ENCODE measurements around the gene MED31. TPM values are rescaled to one million over a fixed set of nuclear protein-coding genes. Genes with fewer than 3 reads are reported as not detected.

Gene MED31
- total and polyA plus RNA-seq, 7 experiments from 2014 or later = 21.4 to 41.2 (median 26.7) TPM

- Histone ChIP-seq H3K27me3 (ENCODE audit: control insufficient read depth in 2 of 2, insufficient read depth in 2 of 2, low read length in 2 of 2) (peaks cover 0 to 2% of the 10 kb centered on the region in 2 donors), H3K9me3 (ENCODE audit: control insufficient read depth in 2 of 3, low read length in 3 of 3) (no peaks in the 10 kb centered on the region), H3K4me1 (ENCODE audit: control insufficient read depth in 2 of 2, insufficient read depth in 2 of 2, low read length in 2 of 2) (peaks cover 0 to 12% of the 10 kb centered on the region in 2 donors), H3K27ac (ENCODE audit: low read depth, low read length) (no peak overlapping the region), H3K4me3 (ENCODE audit: low read length) (no peak overlapping the region), H3K36me3 (ENCODE audit: control insufficient read depth in 2 of 3, insufficient read depth in 3 of 3, low read length in 3 of 3) (no peaks in the 10 kb centered on the region)
- no peak overlapping the region for H3K27ac Mint-ChIP-seq
- H3K36me3 Mint-ChIP-seq = peaks cover 0 to 8% (median 0%) of the 10 kb centered on the region in 5 donors
- POLR2A ChIA-PET = no interaction called here
- intact Hi-C loops (cut with micrococcal nuclease) = no loop called here
- peaks cover 3 to 12% (median 8%) of the 10 kb centered on the region in 7 donors for H3K4me1 Mint-ChIP-seq
- CTCF ChIA-PET = no interaction called here
- no peak overlapping the region for H3K4me3 Mint-ChIP-seq
- peaks cover 32 to 59% (median 44%) of the 10 kb centered on the region in 5 donors for H3K27me3 Mint-ChIP-seq
- H3K9me3 Mint-ChIP-seq = no peaks in the 10 kb centered on the region
- no peak for DNase-seq
- no peak for ATAC-seq
Measured at GRCh38 chr17:6681176-6681575, 29.8 kb upstream of the MED31 start.

GRCh38 chr17:6679241-6679640, 27.8 kb upstream of the MED31 start:
- H3K4me3 Mint-ChIP-seq = no peak overlapping the region
- H3K27me3 Mint-ChIP-seq = peaks cover 25 to 45% (median 39%) of the 10 kb centered on the region in 5 donors
- peaks cover 3 to 12% (median 8%) of the 10 kb centered on the region in 7 donors for H3K4me1 Mint-ChIP-seq
- Histone ChIP-seq H3K27ac (ENCODE audit: low read depth, low read length) (no peak overlapping the region), H3K27me3 (ENCODE audit: control insufficient read depth in 2 of 2, insufficient read depth in 2 of 2, low read length in 2 of 2) (peaks cover 0 to 2% of the 10 kb centered on the region in 2 donors), H3K4me3 (ENCODE audit: low read length) (no peak overlapping the region), H3K36me3 (ENCODE audit: control insufficient read depth in 2 of 3, insufficient read depth in 3 of 3, low read length in 3 of 3) (no peaks in the 10 kb centered on the region), H3K9me3 (ENCODE audit: control insufficient read depth in 2 of 3, low read length in 3 of 3) (no peaks in the 10 kb centered on the region), H3K4me1 (ENCODE audit: control insufficient read depth in 2 of 2, insufficient read depth in 2 of 2, low read length in 2 of 2) (peaks cover 0 to 12% of the 10 kb centered on the region in 2 donors)
- no peaks in the 10 kb centered on the region for H3K9me3 Mint-ChIP-seq
- ChIA-PET POLR2A (no interaction called here), CTCF (no interaction called here)
- H3K27ac Mint-ChIP-seq = no peak overlapping the region
- no peak for DNase-seq
- H3K36me3 Mint-ChIP-seq = peaks cover 0 to 7% (median 4%) of the 10 kb centered on the region in 5 donors
- no peak for ATAC-seq
- intact Hi-C loops (cut with micrococcal nuclease) = no loop called here

- no peak overlapping the region for H3K4me3 Mint-ChIP-seq
- CTCF ChIA-PET = interaction anchor here (1.2 kb wide), 1 partner anchor 14 kb away, joined by 3 read pairs; no protein-coding TSS in a partner anchor
- ATAC-seq = no peak
Measured at GRCh38 chr17:6677946-6678345, 26.5 kb upstream of the MED31 start.

GRCh38 chr17:6677158-6677831, 25.9 kb upstream of the MED31 start:
- CTCF ChIA-PET = interaction anchor here (1.2 kb wide), 1 partner anchor 14 kb away, joined by 3 read pairs; no protein-coding TSS in a partner anchor
- no peak overlapping the region for H3K27ac ChIP-seq (ENCODE audit: low read depth, low read length)
- intact Hi-C loops (cut with micrococcal nuclease) = no loop called here
- H3K9me3 ChIP-seq (ENCODE audit: control insufficient read depth in 2 of 3, low read length in 3 of 3) = no peaks in the 10 kb centered on the region
- POLR2A ChIA-PET = no interaction called here
- DNase-seq = no peak
- H3K4me3 ChIP-seq (ENCODE audit: low read length) = no peak overlapping the region
- Mint-ChIP-seq H3K27me3 (peaks cover 20 to 42% (median 32%) of the 10 kb centered on the region in 5 donors), H3K36me3 (peaks cover 0 to 7% (median 3%) of the 10 kb centered on the region in 5 donors), H3K27ac (no peak overlapping the region), H3K4me3 (no peak overlapping the region), H3K4me1 (peaks cover 3 to 12% (median 8%) of the 10 kb centered on the region in 7 donors), H3K9me3 (no peaks in the 10 kb centered on the region)
- H3K27me3 ChIP-seq (ENCODE audit: control insufficient read depth in 2 of 2, insufficient read depth in 2 of 2, low read length in 2 of 2) = peaks cover 0 to 2% of the 10 kb centered on the region in 2 donors
- ATAC-seq = no peak
- H3K36me3 ChIP-seq (ENCODE audit: control insufficient read depth in 2 of 3, insufficient read depth in 3 of 3, low read length in 3 of 3) = no peaks in the 10 kb centered on the region
- H3K4me1 ChIP-seq (ENCODE audit: control insufficient read depth in 2 of 2, insufficient read depth in 2 of 2, low read length in 2 of 2) = peaks cover 0 to 12% of the 10 kb centered on the region in 2 donors

More at GRCh38 chr17:6677946-6678345, 26.5 kb upstream of the MED31 start:
- Histone ChIP-seq H3K27ac (ENCODE audit: low read depth, low read length) (no peak overlapping the region), H3K4me1 (ENCODE audit: control insufficient read depth in 2 of 2, insufficient read depth in 2 of 2, low read length in 2 of 2) (peaks cover 0 to 12% of the 10 kb centered on the region in 2 donors), H3K9me3 (ENCODE audit: control insufficient read depth in 2 of 3, low read length in 3 of 3) (no peaks in the 10 kb centered on the region), H3K27me3 (ENCODE audit: control insufficient read depth in 2 of 2, insufficient read depth in 2 of 2, low read length in 2 of 2) (peaks cover 0 to 2% of the 10 kb centered on the region in 2 donors), H3K4me3 (ENCODE audit: low read length) (no peak overlapping the region), H3K36me3 (ENCODE audit: control insufficient read depth in 2 of 3, insufficient read depth in 3 of 3, low read length in 3 of 3) (no peaks in the 10 kb centered on the region)
- Mint-ChIP-seq H3K27me3 (peaks cover 20 to 45% (median 32%) of the 10 kb centered on the region in 5 donors), H3K27ac (peak overlapping the region in 1 of 9 donors; percentile 22), H3K9me3 (no peaks in the 10 kb centered on the region), H3K36me3 (peaks cover 0 to 7% (median 4%) of the 10 kb centered on the region in 5 donors), H3K4me1 (peaks cover 3 to 12% (median 8%) of the 10 kb centered on the region in 7 donors)
- POLR2A ChIA-PET = no interaction called here
- no peak for DNase-seq
- intact Hi-C loops (cut with micrococcal nuclease) = no loop called here

- intact Hi-C loops (cut with micrococcal nuclease) = no loop called here
- H3K4me3 Mint-ChIP-seq = no peak overlapping the region
- peaks cover 0 to 12% of the 10 kb centered on the region in 2 donors for H3K4me1 ChIP-seq (ENCODE audit: control insufficient read depth in 2 of 2, insufficient read depth in 2 of 2, low read length in 2 of 2)
- no peak overlapping the region for H3K27ac Mint-ChIP-seq
- H3K27ac ChIP-seq (ENCODE audit: low read depth, low read length) = no peak overlapping the region
- H3K4me3 ChIP-seq (ENCODE audit: low read length) = no peak overlapping the region
- H3K36me3 Mint-ChIP-seq = peaks cover 0 to 7% (median 0%) of the 10 kb centered on the region in 5 donors
- H3K27me3 Mint-ChIP-seq = peaks cover 14 to 40% (median 27%) of the 10 kb centered on the region in 5 donors
- H3K27me3 ChIP-seq (ENCODE audit: control insufficient read depth in 2 of 2, insufficient read depth in 2 of 2, low read length in 2 of 2) = peaks cover 0 to 2% of the 10 kb centered on the region in 2 donors
- DNase-seq (no peak), ATAC-seq (no peak)
- POLR2A ChIA-PET = no interaction called here
- H3K9me3 Mint-ChIP-seq = no peaks in the 10 kb centered on the region
- H3K36me3 ChIP-seq (ENCODE audit: control insufficient read depth in 2 of 3, insufficient read depth in 3 of 3, low read length in 3 of 3) = no peaks in the 10 kb centered on the region
- H3K9me3 ChIP-seq (ENCODE audit: control insufficient read depth in 2 of 3, low read length in 3 of 3) = no peaks in the 10 kb centered on the region
- CTCF ChIA-PET = no interaction called here
- peaks cover 3 to 12% (median 8%) of the 10 kb centered on the region in 7 donors for H3K4me1 Mint-ChIP-seq
Measured at GRCh38 chr17:6676802-6677157, 25.4 kb upstream of the MED31 start.

- Mint-ChIP-seq H3K4me3 (no peak overlapping the region), H3K9me3 (no peaks in the 10 kb centered on the region), H3K27ac (no peak overlapping the region), H3K27me3 (peaks cover 6 to 32% (median 15%) of the 10 kb centered on the region in 5 donors), H3K36me3 (peaks cover 0 to 7% (median 0%) of the 10 kb centered on the region in 5 donors), H3K4me1 (peaks cover 3 to 12% (median 8%) of the 10 kb centered on the region in 7 donors)
- Histone ChIP-seq H3K4me3 (ENCODE audit: low read length) (no peak overlapping the region), H3K9me3 (ENCODE audit: control insufficient read depth in 2 of 3, low read length in 3 of 3) (no peaks in the 10 kb centered on the region), H3K27ac (ENCODE audit: low read depth, low read length) (no peak overlapping the region), H3K4me1 (ENCODE audit: control insufficient read depth in 2 of 2, insufficient read depth in 2 of 2, low read length in 2 of 2) (peaks cover 0 to 12% of the 10 kb centered on the region in 2 donors), H3K36me3 (ENCODE audit: control insufficient read depth in 2 of 3, insufficient read depth in 3 of 3, low read length in 3 of 3) (no peaks in the 10 kb centered on the region), H3K27me3 (ENCODE audit: control insufficient read depth in 2 of 2, insufficient read depth in 2 of 2, low read length in 2 of 2) (peaks cover 0 to 2% of the 10 kb centered on the region in 2 donors)
- intact Hi-C loops (cut with micrococcal nuclease) = no loop called here
- POLR2A ChIA-PET = no interaction called here
- CTCF ChIA-PET = interaction anchor here (0.7 kb wide), 1 partner anchor 35 kb away, joined by 3 read pairs; the partner anchor contains the start of genes KIAA0753 and TXNDC17
- no peak for DNase-seq
- no peak for ATAC-seq
Measured at GRCh38 chr17:6675201-6675825, 23.9 kb upstream of the MED31 start.

Measured in naive thymus-derived CD4-positive, alpha-beta T cell (primary cell).